Brain microvascular endothelial cell (primary cell): ENCODE data around the gene COL26A1.
"Not testable (repeated sequence)": the region's sequence is repeated elsewhere in the genome, so short reads cannot be mapped to it uniquely, and the experiment has no call there.

Source experiments
- DNase-seq: peaks from one replicate; pipeline ENCODE4 v3.0.0-alpha.2; 2020
- H3K27ac ChIP-seq: fragments of 250-450 bp; sonication (Bioruptor Pico); 2 replicates; pipeline ENCODE4 v1.5.1; 2020; ENCODE audit warnings: mild to moderate bottlenecking, moderate library complexity
- H3K27me3 ChIP-seq: fragments of 250-450 bp; sonication (Bioruptor Pico); replicated peaks from 2 replicates; pipeline ENCODE4 v1.5.1; 2020; ENCODE audit warnings: mild to moderate bottlenecking
- H3K36me3 ChIP-seq: fragments of 250-450 bp; sonication (Bioruptor Pico); replicated peaks from 2 replicates; pipeline ENCODE4 v1.5.1; 2020; ENCODE audit warnings: mild to moderate bottlenecking
- H3K4me3 ChIP-seq: 2 replicates; pipeline ENCODE4 v1.5.1; 2011; ENCODE audit warnings: low read depth, mild to moderate bottlenecking, control low read depth, low read length, moderate library complexity
- in situ Hi-C: cut with HindIII; loops from 2 replicates; pipeline ENCODE4 v1.10.0; 2017; ENCODE audit warnings: low sequenced_read_pairs, low pct_ligation_motif_present
- TF ChIP-seq, protein P1 (sequence below): IDR thresholded peaks from 2 replicates; pipeline ENCODE4 v1.5.1; 2011; ENCODE audit warnings: low read depth, mild to moderate bottlenecking, moderate library complexity, low read length, control low read depth, inconsistent platforms; ENCODE audit errors: missing control alignments

COL26A1 gene

DNA sequence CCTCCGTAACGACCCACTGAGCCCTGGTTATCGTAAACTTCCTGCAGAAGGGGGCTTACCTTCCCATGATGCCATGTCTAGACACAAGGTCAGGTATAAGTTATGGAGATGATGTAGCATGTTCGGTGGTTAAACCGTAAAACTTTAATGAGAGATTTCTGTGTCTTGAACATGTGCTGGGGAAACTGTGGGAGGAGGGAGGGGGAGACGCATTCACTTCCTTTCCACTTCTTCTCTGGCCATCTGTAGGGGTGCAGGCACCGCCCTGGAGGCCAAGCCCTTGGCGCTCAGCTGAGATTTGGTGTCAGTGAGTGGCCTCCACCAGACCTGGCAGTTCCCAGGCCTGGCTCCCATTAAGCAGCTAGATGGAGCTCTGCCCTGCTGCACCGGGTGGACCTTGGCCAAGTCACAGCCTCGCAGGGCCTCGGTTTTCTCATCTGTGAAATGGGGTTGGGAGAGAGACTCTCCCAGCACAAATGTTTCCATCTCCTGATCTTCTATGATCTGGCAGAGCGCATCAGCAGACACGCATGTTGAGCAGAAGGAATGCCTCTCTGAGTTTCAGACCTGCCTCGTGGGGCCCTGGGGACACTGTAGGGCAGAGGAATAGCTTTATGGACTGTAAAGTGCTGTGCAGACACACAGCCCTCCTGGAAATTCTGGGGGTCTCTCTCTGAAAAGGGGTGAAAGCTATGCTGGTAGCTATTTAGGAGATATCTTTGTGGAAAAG is 106.0 kb downstream of the COL26A1 start:
- no peaks in the 10 kb centered on the region for H3K27me3 ChIP-seq
- TF ChIP-seq, protein P1, sequence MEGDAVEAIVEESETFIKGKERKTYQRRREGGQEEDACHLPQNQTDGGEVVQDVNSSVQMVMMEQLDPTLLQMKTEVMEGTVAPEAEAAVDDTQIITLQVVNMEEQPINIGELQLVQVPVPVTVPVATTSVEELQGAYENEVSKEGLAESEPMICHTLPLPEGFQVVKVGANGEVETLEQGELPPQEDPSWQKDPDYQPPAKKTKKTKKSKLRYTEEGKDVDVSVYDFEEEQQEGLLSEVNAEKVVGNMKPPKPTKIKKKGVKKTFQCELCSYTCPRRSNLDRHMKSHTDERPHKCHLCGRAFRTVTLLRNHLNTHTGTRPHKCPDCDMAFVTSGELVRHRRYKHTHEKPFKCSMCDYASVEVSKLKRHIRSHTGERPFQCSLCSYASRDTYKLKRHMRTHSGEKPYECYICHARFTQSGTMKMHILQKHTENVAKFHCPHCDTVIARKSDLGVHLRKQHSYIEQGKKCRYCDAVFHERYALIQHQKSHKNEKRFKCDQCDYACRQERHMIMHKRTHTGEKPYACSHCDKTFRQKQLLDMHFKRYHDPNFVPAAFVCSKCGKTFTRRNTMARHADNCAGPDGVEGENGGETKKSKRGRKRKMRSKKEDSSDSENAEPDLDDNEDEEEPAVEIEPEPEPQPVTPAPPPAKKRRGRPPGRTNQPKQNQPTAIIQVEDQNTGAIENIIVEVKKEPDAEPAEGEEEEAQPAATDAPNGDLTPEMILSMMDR: no peak
- H3K27ac ChIP-seq: no peak overlapping the region
- in situ Hi-C loops: no loop called here
- no peak overlapping the region for H3K4me3 ChIP-seq
- H3K36me3 ChIP-seq: no peaks in the 10 kb centered on the region
- no peak for DNase-seq

DNA sequence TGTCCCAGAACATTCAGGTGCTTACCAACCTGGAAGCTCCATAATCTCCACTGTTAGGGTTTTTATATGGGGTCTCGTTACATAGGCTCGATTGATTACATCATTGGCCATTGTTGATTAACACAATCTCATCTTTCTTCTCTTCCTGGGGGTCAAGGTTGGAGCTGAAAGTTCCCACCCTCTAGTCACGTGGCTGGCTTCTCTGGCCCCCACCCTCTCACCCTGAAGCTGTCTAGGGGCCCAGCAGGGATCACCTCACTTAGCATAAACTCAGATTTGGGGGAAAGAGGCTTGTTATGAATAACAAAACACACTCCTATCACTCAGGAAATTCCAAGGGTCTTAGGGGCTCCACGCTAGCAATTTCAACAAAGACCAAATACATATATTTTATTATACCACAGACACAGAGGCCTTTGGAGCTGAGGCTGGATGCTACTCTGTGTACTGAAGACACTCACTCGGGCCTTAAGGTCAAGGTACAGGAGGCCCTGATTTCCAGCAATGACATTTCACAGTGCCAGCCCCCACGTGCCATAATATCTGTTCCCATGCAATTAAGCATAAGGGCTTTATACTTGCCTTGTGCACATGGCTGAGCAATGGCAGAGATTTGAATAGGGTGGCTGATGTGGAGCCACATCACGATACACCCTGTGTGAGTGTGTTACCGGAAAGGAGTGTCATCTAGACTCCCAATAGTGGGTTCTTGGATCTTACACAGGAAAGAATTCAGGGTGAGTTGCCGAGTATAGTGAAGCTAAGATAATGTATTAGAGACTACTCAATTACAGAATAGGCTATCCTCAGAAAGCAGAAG is 108.2 kb downstream of the COL26A1 start:
- Histone ChIP-seq H3K4me3 (no peak overlapping the region), H3K36me3 (no peaks in the 10 kb centered on the region), H3K27ac (no peak overlapping the region), H3K27me3 (no peaks in the 10 kb centered on the region)
- TF ChIP-seq, protein P1: no peak
- no peak for DNase-seq
- in situ Hi-C loops: no loop called here

DNA sequence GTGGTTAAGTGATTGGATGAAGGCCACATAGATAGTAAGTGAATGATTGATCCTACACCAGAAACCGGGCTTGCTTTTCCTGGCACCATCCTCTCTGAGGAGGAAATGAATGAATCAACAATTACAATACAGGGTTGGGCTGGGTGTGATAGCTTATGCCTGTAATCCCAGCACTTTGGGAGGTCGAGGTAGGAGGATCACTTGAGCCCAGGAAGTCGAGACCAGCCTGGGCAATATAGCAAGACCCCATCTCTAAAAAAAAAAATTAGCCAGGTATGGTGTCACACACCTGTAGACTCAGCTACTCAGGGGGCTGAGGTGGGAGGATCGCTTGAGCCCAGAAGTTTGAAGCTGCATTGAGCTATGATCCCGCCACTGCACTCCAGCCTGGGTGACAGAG is 111.5 kb downstream of the COL26A1 start:
- H3K27me3 ChIP-seq: no peaks in the 10 kb centered on the region
- H3K36me3 ChIP-seq: no peaks in the 10 kb centered on the region
- in situ Hi-C loops: no loop called here
- no peak overlapping the region for H3K27ac ChIP-seq
- TF ChIP-seq, protein P1: no peak
- DNase-seq: no peak
- no peak overlapping the region for H3K4me3 ChIP-seq

DNA sequence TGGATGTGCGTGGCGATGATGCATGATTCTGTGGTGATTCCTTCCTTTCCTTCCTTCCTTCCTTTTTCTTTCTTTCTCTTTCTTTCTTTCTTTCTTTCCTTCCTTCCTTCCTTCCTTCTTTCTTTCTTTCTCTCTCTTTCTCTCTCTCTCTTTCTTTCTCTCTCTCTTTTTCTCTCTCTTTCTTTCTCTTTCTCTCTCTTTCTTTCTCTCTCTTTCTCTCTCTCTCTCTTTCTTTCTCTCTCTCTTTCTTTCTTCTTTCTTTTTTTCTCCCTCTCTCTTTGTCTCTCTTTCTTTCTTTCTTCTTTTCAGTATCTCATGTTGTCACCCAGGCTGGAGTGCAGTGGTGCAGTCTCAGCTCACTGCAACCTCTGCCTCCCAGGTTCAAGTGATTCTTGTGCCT is 113.0 kb downstream of the COL26A1 start:
- H3K4me3 ChIP-seq, H3K27me3 ChIP-seq, in situ Hi-C loops, DNase-seq, H3K36me3 ChIP-seq, H3K27ac ChIP-seq: not testable (repeated sequence)

DNA sequence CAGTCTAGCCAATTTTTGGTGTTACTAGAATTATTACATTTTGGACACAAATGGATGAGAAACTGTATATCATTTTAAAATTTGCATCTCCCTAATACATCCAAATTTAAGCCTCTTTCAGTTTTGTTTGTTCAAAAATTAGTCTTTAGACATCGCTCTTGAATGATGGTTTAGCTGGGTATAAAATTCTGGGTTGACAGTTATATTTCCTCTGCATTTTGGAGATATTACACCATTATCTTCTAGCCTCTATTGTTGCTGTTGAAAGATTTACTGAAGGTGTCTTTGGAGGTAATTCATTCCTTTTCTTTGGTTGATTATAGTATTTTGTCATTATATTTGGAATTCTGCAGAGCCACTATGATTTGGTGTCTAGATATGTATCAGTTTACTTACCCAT is 116.5 kb downstream of the COL26A1 start:
- H3K4me3 ChIP-seq: no peak overlapping the region
- no peak for DNase-seq
- H3K36me3 ChIP-seq: no peaks in the 10 kb centered on the region
- TF ChIP-seq, protein P1: no peak
- in situ Hi-C loops: no loop called here
- no peaks in the 10 kb centered on the region for H3K27me3 ChIP-seq
- H3K27ac ChIP-seq: no peak overlapping the region

DNA sequence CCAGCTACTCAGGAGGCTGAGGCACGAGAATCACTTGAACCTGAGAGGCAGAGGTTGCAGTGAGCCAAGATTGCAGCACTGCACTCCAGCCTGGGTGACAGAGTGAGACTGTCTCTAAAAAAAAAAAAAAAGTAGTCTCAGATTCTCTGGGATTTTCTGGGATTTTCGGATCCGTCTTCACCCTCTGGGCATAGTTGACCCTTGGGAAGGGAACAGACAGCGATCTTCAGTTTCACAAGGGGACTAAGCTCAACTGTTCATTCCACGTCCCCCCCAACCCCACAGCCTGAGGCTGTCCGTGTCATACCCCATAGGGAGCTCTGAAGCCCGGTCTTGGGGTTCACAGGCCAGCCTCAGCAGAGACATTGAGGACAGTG is 123.4 kb downstream of the COL26A1 start:
- DNase-seq, H3K27ac ChIP-seq, H3K36me3 ChIP-seq, H3K4me3 ChIP-seq, H3K27me3 ChIP-seq, in situ Hi-C loops: not testable (repeated sequence)
